HL-60 (cell line): Measurements from ENCODE around the gene COX7A2L.

Experiments used
- CTCF ChIP-seq: IDR thresholded peaks from one replicate; pipeline ENCODE4 v1.5.1; 2011; ENCODE audit warnings: low read length, control low read depth, inconsistent platforms; ENCODE audit not compliant: insufficient read depth
- GABPA ChIP-seq: IDR thresholded peaks from 2 replicates; pipeline ENCODE4 v1.6.1; 2012; ENCODE audit warnings: low read depth
- POLR2AphosphoS5 ChIP-seq: IDR thresholded peaks from 2 replicates; pipeline ENCODE4 v1.6.1; 2012; ENCODE audit warnings: low read depth
- REST ChIP-seq: IDR thresholded peaks from 2 replicates; pipeline ENCODE4 v1.6.1; 2012; ENCODE audit warnings: low read depth; ENCODE audit not compliant: insufficient replicate concordance
- SPI1 ChIP-seq: IDR thresholded peaks from 2 replicates; pipeline ENCODE4 v1.6.1; 2012; ENCODE audit warnings: low read depth, mild to moderate bottlenecking, borderline replicate concordance

GRCh38 chr2:42303252-42303651 is 57.8 kb downstream of the COX7A2L start:
- TF ChIP-seq CTCF (no peak), POLR2AphosphoS5 (no peak), GABPA (no peak), REST (no peak), SPI1 (no peak)
